GM19328 (cell line): ENCODE measurements around the gene SIL1.

Source experiments
- ATAC-seq: cut with Tn5 transposase; IDR thresholded peaks from one replicate; pipeline ENCODE4 v1.9.1; 2021; ENCODE audit warnings: mild to moderate bottlenecking, moderate library complexity; ENCODE audit not compliant: unreplicated experiment

The SIL1 gene

GRCh38 chr5:138948471-138949222 lies 249.5 kb downstream of the SIL1 start:
- no peak for ATAC-seq

- no peak for ATAC-seq
Measured at GRCh38 chr5:138947780-138948179, 250.4 kb downstream of the SIL1 start.

- no peak for ATAC-seq
Measured at GRCh38 chr5:138946831-138947560, 251.2 kb downstream of the SIL1 start.

- ATAC-seq, result no peak
Measured at GRCh38 chr5:138946241-138946623, 251.9 kb downstream of the SIL1 start.

GRCh38 chr5:138945421-138946240 lies 252.5 kb downstream of the SIL1 start:
- no peak for ATAC-seq

- no peak for ATAC-seq
Measured at GRCh38 chr5:138944527-138945322, 253.4 kb downstream of the SIL1 start.

GRCh38 chr5:138943599-138944173 lies 254.5 kb downstream of the SIL1 start:
- ATAC-seq, result no peak

- no peak for ATAC-seq
Measured at GRCh38 chr5:138942861-138943260, 255.3 kb downstream of the SIL1 start.

- ATAC-seq, result no peak
Measured at GRCh38 chr5:138942066-138942465, 256.1 kb downstream of the SIL1 start.

- no peak for ATAC-seq
Measured at GRCh38 chr5:138938526-138938925, 259.6 kb downstream of the SIL1 start.

- ATAC-seq, result no peak
Measured at GRCh38 chr5:138937392-138938387, 260.5 kb downstream of the SIL1 start.

- ATAC-seq, result no peak
Measured at GRCh38 chr5:138936968-138937345, 261.2 kb downstream of the SIL1 start.

GRCh38 chr5:138936225-138936967 lies 261.8 kb downstream of the SIL1 start:
- no peak for ATAC-seq

- ATAC-seq, result no peak
Measured at GRCh38 chr5:138935466-138935865, 262.7 kb downstream of the SIL1 start.

GRCh38 chr5:138934971-138935370 lies 263.2 kb downstream of the SIL1 start:
- no peak for ATAC-seq

GRCh38 chr5:138933522-138934290 lies 264.5 kb downstream of the SIL1 start:
- no peak for ATAC-seq

- ATAC-seq, result no peak
Measured at GRCh38 chr5:138932171-138932810, 265.9 kb downstream of the SIL1 start.
